Measurements from ENCODE around the gene EEF2KMT. TPM values are rescaled to one million over a fixed set of nuclear protein-coding genes. Genes with fewer than 3 reads are reported as not detected.
A peak's percentile ranks its signal among the peaks of the same experiment; 100 is the strongest.
"Not testable (repeated sequence)": the region's sequence is repeated elsewhere in the genome, so short reads cannot be mapped to it uniquely, and the experiment has no call there.

Gene EEF2KMT, protein sequence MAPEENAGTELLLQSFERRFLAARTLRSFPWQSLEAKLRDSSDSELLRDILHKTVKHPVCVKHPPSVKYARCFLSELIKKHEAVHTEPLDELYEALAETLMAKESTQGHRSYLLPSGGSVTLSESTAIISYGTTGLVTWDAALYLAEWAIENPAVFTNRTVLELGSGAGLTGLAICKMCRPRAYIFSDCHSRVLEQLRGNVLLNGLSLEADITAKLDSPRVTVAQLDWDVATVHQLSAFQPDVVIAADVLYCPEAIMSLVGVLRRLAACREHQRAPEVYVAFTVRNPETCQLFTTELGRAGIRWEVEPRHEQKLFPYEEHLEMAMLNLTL
- polyA plus RNA-seq, result 18.2 TPM

DNA sequence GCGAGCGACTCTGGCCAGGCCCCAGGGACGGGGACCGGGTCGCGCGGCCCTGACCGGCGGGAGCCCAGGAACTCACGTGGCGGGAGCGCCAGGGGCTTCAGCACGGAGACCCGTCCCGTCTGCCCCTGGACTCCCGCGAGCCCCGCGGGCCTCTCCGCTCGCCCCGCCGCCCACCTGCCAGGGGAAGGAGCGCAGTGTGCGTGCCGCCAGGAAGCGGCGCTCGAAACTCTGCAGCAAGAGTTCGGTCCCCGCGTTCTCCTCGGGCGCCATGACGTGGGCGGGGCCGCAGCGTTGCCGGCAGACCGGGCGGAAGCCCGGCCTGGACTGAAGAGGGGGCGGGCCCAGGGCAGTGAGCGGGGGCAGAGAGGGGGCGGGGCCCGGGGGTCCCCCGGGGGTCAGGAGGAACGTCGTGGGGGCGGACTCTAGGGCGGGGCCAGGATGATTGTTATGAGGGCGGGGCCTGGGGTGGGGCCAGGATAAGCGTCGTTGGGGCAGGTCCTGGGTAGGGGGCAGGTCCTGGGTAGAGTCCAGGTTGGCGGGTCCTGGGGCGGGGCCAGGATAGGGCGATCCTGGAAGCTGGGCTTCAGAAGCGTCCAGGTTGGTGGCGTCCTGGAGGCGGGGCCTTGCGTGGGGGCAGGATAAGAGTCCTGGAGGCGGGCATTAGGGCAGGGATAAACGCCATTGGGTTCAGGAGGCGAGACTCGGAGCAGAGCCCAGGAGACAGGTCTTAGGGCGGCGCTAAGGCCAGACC is at the start of gene EEF2KMT:
EEF2KMT (minus strand) TSS at position 326 of the 751 bp plus-strand sequence; CDS start at position 270, 56 bp downstream.
- not testable (repeated sequence) for H3K36me3 Mint-ChIP-seq, H3K27me3 Mint-ChIP-seq, H3K4me1 Mint-ChIP-seq, H3K9me3 Mint-ChIP-seq
- Mint-ChIP-seq H3K4me3 (peak within 1 kb of the TSS; percentile 87 to 99 (median 96)), H3K27ac (peak within 1 kb of the TSS; percentile 84 to 98 (median 92))

DNA sequence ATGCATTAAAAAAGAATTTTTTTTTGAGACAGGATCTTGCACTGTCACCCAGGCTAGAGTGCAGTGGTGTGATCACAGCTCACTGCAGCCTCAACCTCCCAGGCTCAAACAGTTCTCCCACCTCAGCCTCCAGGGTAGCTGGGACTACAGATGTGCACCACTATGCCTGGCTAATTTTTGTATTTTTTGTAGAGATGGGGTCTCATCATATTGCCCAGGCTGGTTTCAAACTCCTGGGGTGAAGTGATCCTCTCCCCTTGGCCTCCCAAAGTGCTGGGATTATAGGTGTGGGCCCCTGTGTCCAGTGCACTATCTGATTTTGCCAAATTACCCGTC is 47.0 kb upstream of the EEF2KMT start:
- not testable (repeated sequence) for H3K4me3 Mint-ChIP-seq

DNA sequence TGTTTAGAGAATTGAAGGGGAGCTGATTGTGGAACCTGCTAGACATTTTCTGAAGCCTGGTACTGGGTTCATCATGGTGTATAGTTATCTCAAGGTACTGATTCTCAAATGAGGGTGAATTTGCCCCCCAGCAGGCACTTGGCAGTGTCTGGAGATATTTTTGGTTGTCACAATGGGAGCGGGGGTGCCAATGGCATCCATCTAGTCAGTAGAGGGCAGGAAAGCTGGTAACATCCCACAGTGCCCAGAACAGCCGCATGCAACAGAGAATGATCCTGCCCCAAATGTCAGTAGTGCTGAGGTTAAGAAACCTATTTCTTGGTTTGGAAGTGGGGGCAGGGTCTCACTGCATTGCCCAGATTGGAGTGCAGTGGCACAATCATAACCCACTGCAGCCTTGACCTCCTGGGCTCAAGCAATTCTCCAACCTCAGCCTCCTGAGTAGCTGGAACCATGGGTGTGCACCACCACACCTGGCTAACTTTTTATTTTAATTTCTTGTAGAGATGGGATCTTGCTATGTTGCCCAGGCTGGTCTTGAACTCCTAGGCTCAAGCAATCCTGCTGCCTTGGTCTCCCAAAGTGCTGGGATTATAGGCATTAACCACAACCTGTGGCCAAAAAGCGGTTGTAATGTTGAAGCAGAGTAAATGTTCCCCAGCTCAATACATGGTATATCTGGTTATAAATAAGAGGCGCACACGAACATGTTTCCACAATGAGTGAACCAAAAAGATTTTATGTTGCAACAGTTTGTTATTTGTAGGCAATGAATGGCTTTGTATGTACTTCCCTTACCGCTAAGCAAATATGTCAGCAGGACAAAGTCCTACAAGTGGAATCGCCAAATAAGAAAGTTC is 46.4 kb upstream of the EEF2KMT start:
- H3K4me1 Mint-ChIP-seq, result no peaks in the 10 kb centered on the region
- no peak overlapping the region for H3K27ac Mint-ChIP-seq
- no peaks in the 10 kb centered on the region for H3K36me3 Mint-ChIP-seq
- no peak overlapping the region for H3K4me3 Mint-ChIP-seq
- peaks cover 12% of the 10 kb centered on the region for H3K27me3 Mint-ChIP-seq
- no peaks in the 10 kb centered on the region for H3K9me3 Mint-ChIP-seq

More for the DNA sequence above, 47.0 kb upstream of the EEF2KMT start:
- not testable (repeated sequence) for H3K27ac Mint-ChIP-seq, H3K27me3 Mint-ChIP-seq, H3K36me3 Mint-ChIP-seq, H3K9me3 Mint-ChIP-seq, H3K4me1 Mint-ChIP-seq

DNA sequence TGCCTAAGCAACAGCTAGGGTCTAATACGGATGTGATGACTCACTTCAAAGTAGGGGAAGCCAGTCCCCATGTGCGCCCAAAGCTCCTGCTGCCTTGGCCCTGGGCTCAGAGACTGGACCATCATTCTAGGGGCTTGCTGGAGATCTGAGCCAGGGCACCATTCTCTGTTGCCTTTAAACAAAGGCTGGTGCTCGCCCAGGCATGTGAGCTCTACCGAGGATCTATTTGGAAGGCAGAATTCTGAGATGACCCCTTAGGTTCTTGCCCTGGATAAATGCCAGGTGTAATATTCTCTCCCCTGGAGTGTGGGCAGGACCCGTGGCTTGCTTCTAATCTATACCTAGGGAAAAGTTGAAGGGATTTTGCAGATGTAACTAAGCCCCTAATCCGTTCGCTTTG is 42.6 kb upstream of the EEF2KMT start:
- H3K27me3 Mint-ChIP-seq, result peaks cover 18% of the 10 kb centered on the region
- not testable (repeated sequence) for H3K36me3 Mint-ChIP-seq, H3K9me3 Mint-ChIP-seq, H3K4me3 Mint-ChIP-seq, H3K27ac Mint-ChIP-seq, H3K4me1 Mint-ChIP-seq

DNA sequence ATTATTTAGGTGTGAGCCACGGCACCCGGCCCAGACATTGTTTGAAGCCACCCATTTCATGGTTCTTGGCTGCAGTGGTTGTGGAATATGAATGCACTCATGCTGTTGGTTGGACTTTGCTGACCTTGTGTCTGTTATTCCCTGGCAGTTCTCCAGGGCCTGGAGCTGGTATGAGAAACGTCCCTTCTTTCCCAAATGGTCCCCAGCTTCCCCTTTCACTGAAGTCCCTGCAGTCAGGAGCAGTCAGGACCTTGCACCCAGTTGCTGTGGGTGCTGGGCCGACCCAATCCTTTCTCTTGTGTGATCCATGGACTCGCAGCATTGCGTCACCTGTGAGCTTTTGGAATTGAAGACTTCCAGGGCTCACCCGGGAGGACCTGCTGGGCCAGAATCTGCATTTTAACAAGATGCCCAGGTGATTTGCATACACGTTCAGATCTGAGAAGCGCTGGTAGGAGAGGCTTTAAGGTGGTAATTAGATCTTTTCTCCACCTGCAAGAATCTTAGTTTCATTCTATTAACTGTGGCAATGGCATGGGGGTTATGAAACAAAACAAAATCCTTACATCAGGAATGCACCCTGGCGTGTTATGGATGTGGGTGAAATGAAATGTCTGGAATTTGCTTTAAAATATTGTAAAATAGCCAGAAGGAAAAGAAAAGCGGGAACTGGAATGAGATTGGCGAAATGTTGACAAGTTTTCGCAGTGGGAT is 37.3 kb upstream of the EEF2KMT start:
- not testable (repeated sequence) for H3K9me3 Mint-ChIP-seq, H3K27ac Mint-ChIP-seq, H3K4me1 Mint-ChIP-seq, H3K36me3 Mint-ChIP-seq, H3K4me3 Mint-ChIP-seq
- H3K27me3 Mint-ChIP-seq, result peaks cover 26% of the 10 kb centered on the region

DNA sequence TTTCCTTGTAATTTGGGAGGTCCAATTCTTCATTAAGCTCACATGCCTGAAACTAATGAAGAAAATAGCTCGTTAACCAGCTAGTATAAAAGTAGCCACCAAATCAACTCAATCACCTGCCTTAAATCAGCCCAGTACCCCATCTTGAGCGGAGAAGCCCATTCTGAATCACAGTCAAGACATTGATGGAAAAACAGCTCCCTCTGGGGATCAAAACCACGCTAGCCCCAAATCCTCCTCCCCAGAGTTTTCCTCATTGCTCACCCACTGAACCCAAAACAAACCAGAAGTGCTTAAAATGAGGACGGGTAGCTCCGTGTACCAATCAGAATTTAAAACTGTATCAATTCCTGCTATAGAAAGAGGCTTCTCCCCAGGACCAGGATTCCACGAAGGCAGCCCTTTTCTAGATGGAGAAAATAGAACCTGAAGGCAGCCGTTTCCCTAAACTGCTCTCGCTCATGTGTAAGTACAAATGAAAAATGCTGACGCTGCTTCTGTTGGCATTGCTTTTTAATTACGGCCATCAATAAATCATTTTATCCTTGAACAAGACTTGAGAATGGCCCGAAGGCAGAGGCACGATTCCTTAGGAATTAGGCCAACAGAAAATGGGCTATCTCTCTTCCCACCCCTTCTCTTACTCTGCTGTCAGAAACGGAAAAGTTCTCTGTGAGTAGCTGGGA is 35.5 kb upstream of the EEF2KMT start:
- H3K27ac Mint-ChIP-seq, H3K4me3 Mint-ChIP-seq, H3K9me3 Mint-ChIP-seq, H3K36me3 Mint-ChIP-seq, H3K4me1 Mint-ChIP-seq: not testable (repeated sequence)
- H3K27me3 Mint-ChIP-seq, result peaks cover 22% of the 10 kb centered on the region

DNA sequence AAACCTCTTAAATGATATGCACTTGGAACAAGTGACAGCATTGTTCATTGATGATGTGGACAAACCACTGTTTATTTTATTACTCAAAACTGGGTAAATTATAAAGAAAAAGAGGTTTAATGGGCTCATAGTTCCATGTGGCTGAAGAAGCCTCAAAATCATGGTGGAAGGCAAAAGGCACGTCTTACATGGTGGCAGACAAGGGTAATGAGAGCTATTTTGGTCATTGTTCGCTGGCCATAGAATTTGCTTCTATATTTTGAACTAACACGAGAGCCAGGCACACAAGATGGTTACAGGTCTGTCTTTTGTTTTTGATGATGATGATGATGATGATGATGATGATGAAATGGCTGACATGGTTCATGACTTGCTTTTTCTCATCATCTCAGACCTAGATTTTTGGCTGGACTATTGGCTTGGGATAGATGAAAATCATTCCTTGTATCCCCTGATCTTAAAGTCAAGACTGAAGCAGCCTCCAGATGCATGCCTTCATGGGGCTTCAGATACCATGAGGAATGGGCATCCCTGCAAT is 33.9 kb upstream of the EEF2KMT start:
- H3K36me3 Mint-ChIP-seq, H3K4me3 Mint-ChIP-seq, H3K9me3 Mint-ChIP-seq, H3K27ac Mint-ChIP-seq, H3K4me1 Mint-ChIP-seq: not testable (repeated sequence)
- H3K27me3 Mint-ChIP-seq, result peaks cover 14% of the 10 kb centered on the region

DNA sequence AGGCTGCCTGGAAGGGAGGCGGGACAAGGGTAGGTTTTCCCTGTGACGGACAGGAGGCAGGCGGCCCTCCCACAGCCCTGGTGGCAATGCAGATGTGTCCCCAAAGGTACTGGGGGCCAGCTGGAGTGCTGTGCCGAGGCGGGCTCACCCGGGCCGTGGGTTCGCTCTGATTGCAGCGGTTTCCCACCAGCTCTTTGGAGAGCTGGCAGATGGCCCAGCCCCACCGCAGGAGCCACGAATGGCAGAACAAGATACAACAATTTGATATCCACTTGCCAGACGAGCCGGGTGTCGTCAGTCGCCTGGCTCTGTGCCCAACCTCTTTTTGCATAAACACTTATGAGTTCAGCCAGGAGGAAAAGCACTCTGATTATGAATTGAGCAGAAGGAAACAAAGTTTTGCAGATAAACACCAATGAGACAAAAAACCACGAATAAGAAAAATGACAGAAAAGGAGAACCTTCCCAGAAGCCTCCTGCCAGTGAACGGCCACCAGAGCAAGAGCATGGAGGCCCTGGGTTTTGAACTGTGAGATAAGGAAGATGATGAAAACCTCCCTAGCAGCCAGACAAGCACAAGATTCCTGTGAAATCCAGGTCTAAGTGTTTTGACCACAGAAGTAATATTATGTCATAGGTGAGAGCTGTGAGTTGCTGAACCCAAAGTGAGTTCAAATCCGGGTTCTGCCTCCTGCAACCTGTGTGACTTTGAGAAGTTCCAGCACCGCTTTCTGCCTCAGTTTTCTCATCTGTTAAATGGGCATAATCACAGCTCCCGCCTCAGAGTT is 19.9 kb upstream of the EEF2KMT start:
- Mint-ChIP-seq H3K4me1 (peaks cover 2 to 13% (median 12%) of the 10 kb centered on the region in 3 donors), H3K27me3 (peaks cover 11% of the 10 kb centered on the region), H3K4me3 (peak overlapping the region in 2 of 4 donors; percentile 52 to 58)
- H3K36me3 Mint-ChIP-seq, H3K27ac Mint-ChIP-seq, H3K9me3 Mint-ChIP-seq: not testable (repeated sequence)

DNA sequence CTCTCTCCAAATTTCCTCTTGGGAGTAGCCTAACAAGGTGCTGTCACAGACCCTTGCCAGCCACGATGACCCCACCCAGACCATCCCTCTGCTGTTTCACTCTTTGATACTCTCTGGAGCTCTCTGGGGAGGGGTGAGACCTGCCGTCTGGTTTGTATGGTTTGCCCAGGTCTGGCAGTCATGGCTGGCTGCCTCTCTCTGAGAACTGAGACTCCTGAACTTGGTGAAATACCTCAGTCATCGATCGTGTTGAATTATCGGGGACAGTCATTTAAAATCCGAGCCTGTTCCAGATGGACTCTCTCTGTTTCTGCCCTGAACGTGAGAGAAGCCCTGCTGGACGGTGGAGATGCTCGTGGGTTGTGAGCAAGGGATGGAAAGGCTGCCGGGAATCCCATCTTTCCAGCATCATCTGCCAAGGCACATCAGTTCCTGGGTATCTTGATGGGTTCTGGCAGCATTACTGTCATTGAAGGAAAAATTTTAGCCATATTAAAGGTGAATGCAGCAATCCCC is 19.2 kb upstream of the EEF2KMT start:
- H3K4me1 Mint-ChIP-seq, result peaks cover 2 to 13% (median 12%) of the 10 kb centered on the region in 3 donors
- H3K36me3 Mint-ChIP-seq, H3K9me3 Mint-ChIP-seq, H3K27ac Mint-ChIP-seq: not testable (repeated sequence)
- peak overlapping the region in 1 of 4 donors; percentile 2 for H3K4me3 Mint-ChIP-seq
- H3K27me3 Mint-ChIP-seq, result peaks cover 11% of the 10 kb centered on the region

DNA sequence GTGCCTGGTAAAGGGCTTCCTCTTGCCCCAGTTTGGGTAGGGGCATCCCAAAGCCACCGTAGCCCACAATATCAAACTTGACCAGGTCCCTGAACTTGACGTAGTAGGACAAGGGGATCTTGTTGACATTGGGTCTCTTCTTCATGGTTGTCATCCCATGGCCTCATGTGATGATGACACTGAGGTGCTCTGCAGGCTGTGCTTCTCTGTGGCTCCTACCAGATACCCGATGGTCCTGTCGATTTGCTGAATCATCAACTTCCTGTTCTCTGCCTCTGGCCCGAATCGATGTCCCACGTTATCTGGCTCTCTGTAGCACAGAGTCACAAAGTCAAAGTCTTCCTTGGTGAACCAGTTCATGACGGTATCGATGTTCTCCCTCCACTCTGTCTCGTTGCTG is 13.3 kb upstream of the EEF2KMT start:
- H3K4me1 Mint-ChIP-seq, H3K27ac Mint-ChIP-seq, H3K36me3 Mint-ChIP-seq, H3K4me3 Mint-ChIP-seq, H3K27me3 Mint-ChIP-seq, H3K9me3 Mint-ChIP-seq: not testable (repeated sequence)

DNA sequence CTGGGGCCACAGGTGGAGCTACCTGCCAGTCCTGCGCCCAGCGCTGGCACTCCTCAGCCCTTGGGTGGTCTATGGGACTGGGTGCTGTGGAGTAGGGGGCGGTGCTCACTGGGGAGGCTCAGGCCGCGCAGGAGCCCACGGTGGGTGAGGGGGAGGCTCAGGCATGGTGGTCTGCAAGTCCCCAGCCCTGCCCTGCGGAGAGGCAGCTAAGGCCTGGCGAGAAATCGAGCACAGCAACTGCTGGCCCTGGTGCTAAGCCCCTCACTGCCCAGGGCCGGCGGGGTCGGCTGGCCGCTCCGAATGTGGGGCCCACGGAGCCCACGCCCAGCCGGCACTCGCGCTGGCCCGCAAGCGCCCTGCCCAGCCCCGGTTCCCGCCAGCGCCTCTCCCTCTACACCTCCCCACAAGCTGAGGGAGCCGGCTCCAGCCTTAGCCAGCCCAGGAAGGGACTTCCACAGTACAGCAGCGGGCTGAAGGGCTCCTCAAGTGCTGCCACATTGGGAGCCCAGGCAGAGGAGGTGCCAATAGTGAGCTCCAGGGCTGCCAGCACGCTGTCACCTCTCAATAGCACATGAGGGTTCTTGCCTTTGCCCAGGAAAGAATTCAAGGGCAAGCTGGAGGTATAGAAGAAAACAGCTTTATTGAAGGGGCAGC is 11.0 kb upstream of the EEF2KMT start:
- no peaks in the 10 kb centered on the region for H3K4me1 Mint-ChIP-seq
- peaks cover 3% of the 10 kb centered on the region for H3K36me3 Mint-ChIP-seq
- peaks cover 1% of the 10 kb centered on the region for H3K27me3 Mint-ChIP-seq
- H3K9me3 Mint-ChIP-seq, result no peaks in the 10 kb centered on the region
- H3K27ac Mint-ChIP-seq, result no peak overlapping the region
- H3K4me3 Mint-ChIP-seq, result no peak overlapping the region

DNA sequence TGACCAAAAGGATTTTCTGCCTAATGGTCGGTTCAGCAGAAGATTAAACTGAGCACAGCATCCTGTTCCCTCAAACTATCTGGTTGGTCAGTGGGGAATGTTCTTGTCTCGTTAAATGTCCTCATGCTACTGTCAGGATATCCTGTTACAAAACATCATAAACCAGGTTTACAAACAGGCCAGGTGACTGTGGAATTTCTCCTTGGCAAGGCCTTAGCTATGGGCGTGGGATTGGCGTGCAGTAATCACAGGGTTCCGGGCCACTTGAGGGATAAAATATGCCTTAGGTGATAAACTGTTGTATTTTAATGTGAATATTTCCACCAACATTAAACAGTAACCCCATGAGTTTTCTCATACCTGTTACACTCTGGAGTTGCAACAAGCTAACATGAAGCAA is 7.4 kb upstream of the EEF2KMT start:
- not testable (repeated sequence) for H3K9me3 Mint-ChIP-seq

DNA sequence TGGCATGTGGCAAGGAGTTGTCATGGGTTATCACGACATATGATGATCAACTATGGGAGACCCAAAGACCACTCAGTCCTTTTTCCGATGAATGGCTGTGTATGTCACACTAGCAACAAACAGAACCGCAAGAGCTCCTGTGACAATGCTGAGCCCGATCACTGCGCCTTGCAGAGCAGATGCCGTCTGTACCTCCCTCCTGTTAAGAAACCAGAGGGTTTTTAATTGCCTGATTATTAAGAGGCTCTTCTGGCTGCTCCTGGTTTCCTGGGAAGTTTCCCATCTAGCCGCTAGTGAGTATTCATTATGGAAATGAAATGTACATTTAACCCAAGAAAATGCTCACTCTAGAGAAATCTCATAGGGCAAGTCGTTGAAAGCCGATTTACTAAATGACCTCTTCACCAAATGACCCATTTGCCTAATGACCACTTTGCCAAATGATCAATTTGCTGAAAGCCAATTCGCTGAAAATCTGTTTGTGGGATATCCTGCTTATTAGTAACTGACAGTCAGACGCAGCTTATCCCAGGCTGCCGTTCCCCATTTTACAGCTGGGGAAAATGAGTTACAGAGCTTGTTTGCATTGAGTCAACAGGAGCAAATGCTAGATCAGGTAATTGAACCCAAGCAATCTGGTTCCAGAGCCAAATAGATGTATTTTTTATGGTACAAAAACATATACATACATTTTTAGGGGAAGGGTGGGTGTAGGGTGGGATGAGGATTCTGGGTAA is 5.9 kb upstream of the EEF2KMT start:
- not testable (repeated sequence) for H3K9me3 Mint-ChIP-seq, H3K27ac Mint-ChIP-seq, H3K36me3 Mint-ChIP-seq

More for the DNA sequence above, 7.4 kb upstream of the EEF2KMT start:
- not testable (repeated sequence) for H3K4me1 Mint-ChIP-seq, H3K27ac Mint-ChIP-seq, H3K4me3 Mint-ChIP-seq, H3K36me3 Mint-ChIP-seq, H3K27me3 Mint-ChIP-seq

More for the DNA sequence above, 5.9 kb upstream of the EEF2KMT start:
- H3K4me3 Mint-ChIP-seq, result peak overlapping the region in 1 of 4 donors; percentile 14
- not testable (repeated sequence) for H3K4me1 Mint-ChIP-seq, H3K27me3 Mint-ChIP-seq

Data from IgD-negative memory B cell (primary cell).